PC-3 (cell line): Measurements from ENCODE around the gene OLR1.

Source experiments
- CTCF ChIP-seq: fragments of 300-600 bp; sonication (generic); conservative IDR thresholded peaks from 2 replicates; pipeline ENCODE4 v1.5.1; 2017; ENCODE audit warnings: antibody characterized with exemption, low read depth, mild to moderate bottlenecking, low read length
- EZH2 ChIP-seq: fragments of 300-600 bp; sonication (generic); IDR thresholded peaks from one replicate; pipeline ENCODE4 v1.6.1; 2017; ENCODE audit warnings: antibody characterized with exemption, mild to moderate bottlenecking, low read length; ENCODE audit not compliant: unreplicated experiment

GRCh38 chr12:10174986-10175614, 3.2 kb upstream of the OLR1 start:
- TF ChIP-seq EZH2 (no peak), CTCF (no peak)
